OCI-LY1 (cell line): ENCODE measurements around the gene IFITM5.

Experiments used
- CTCF ChIP-seq: fragments of 200-600 bp; sonication (generic), shearing (Covaris generic); IDR thresholded peaks from 2 replicates; pipeline ENCODE4 v1.5.1; 2017; ENCODE audit warnings: mild to moderate bottlenecking, antibody characterized with exemption, low read length, moderate library complexity, mixed read lengths
- EZH2 ChIP-seq: fragments of 200-600 bp; sonication (generic), shearing (Covaris generic); IDR thresholded peaks from 2 replicates; pipeline ENCODE4 v1.8.0; 2017; ENCODE audit warnings: borderline replicate concordance, mixed run types, mild to moderate bottlenecking, antibody characterized with exemption, low read length, moderate library complexity, mixed read lengths

- TF ChIP-seq CTCF, result no peak
- no peak for TF ChIP-seq EZH2
Measured at GRCh38 chr11:279040-279965, 20.0 kb downstream of the IFITM5 start.
